Karpas-422 (cell line): ENCODE data around the gene RAMAC. TPM values are rescaled to one million over a fixed set of nuclear protein-coding genes. Genes with fewer than 3 reads are reported as not detected.

Experiments
- DNase-seq: peaks from one replicate; pipeline ENCODE4 v3.0.0-alpha.2; 2015
- H2AFZ ChIP-seq: fragments of 200-600 bp; sonication (generic); 2 replicates; pipeline ENCODE4 v1.6.1; 2014; ENCODE audit warnings: antibody characterized with exemption, low read length, mixed read lengths
- H3K27ac ChIP-seq: fragments of 200-600 bp; sonication (generic); 2 replicates; pipeline ENCODE4 v1.5.1; 2014; ENCODE audit warnings: mild to moderate bottlenecking, low read length, moderate library complexity
- H3K27me3 ChIP-seq: fragments of 200-600 bp; sonication (generic); 2 replicates; pipeline ENCODE4 v1.6.1; 2014; ENCODE audit warnings: low read length, mixed read lengths
- H3K36me3 ChIP-seq: fragments of 200-600 bp; sonication (generic); 2 replicates; pipeline ENCODE4 v1.6.1; 2014; ENCODE audit warnings: low read length, mixed read lengths; ENCODE audit not compliant: insufficient read depth
- H3K4me1 ChIP-seq: fragments of 200-600 bp; sonication (generic); 2 replicates; pipeline ENCODE4 v1.6.1; 2014; ENCODE audit warnings: mild to moderate bottlenecking, low read length, mixed read lengths
- H3K4me2 ChIP-seq: fragments of 200-600 bp; sonication (generic); 2 replicates; pipeline ENCODE4 v1.6.1; 2014; ENCODE audit warnings: low read length, low read depth, mild to moderate bottlenecking; ENCODE audit not compliant: poor library complexity, severe bottlenecking
- H3K4me3 ChIP-seq: fragments of 200-600 bp; sonication (generic); 2 replicates; pipeline ENCODE4 v1.5.1; 2014; ENCODE audit warnings: mild to moderate bottlenecking, antibody characterized with exemption, low read length, mixed read lengths
- H3K79me2 ChIP-seq: fragments of 200-600 bp; sonication (generic); 2 replicates; pipeline ENCODE4 v1.6.1; 2014; ENCODE audit warnings: mild to moderate bottlenecking, low read length, mixed read lengths
- H3K9ac ChIP-seq: fragments of 200-600 bp; sonication (generic); 2 replicates; pipeline ENCODE4 v1.6.0; 2014; ENCODE audit warnings: low read length
- H3K9me2 ChIP-seq: fragments of 200-600 bp; sonication (generic), shearing (Covaris generic); replicated peaks from 2 replicates; pipeline ENCODE4 v1.6.0; 2014; ENCODE audit warnings: mild to moderate bottlenecking, low read length, moderate library complexity; ENCODE audit not compliant: insufficient read depth
- H3K9me3 ChIP-seq: fragments of 300-700, 200-600 bp; sonication (generic); 2 replicates; pipeline ENCODE4 v1.6.1; 2014; ENCODE audit warnings: low read length, mixed read lengths
- H4K20me1 ChIP-seq: fragments of 200-600 bp; sonication (generic); 2 replicates; pipeline ENCODE4 v1.6.1; 2014; ENCODE audit warnings: mild to moderate bottlenecking, antibody characterized with exemption, low read length, low read depth; ENCODE audit not compliant: insufficient read depth
- total RNA-seq: library from RNA; depleted of rRNA; stranded (reverse); fragments of >200 nt; shearing (Covaris generic); gene quantifications from 2 replicates; pipeline ENCODE4 v1.2.3, GENCODE V29; 2014; ENCODE audit warnings: low replicate concordance

RAMAC gene
- total RNA-seq, 1 experiment from 2014 or later = 37.5 TPM

- H3K4me3 ChIP-seq = no peak overlapping the region
- H4K20me1 ChIP-seq = no peaks in the 10 kb centered on the region
- H3K4me1 ChIP-seq = peaks cover 5% of the 10 kb centered on the region
- H3K79me2 ChIP-seq = no peaks in the 10 kb centered on the region
- no peak overlapping the region for H2AFZ ChIP-seq
- H3K27ac ChIP-seq = no peak overlapping the region
- no peak for DNase-seq
- no peaks in the 10 kb centered on the region for H3K9me2 ChIP-seq
- H3K27me3 ChIP-seq = no peaks in the 10 kb centered on the region
- H3K36me3 ChIP-seq = no peaks in the 10 kb centered on the region
- H3K4me2 ChIP-seq = no peak overlapping the region
- no peaks in the 10 kb centered on the region for H3K9me3 ChIP-seq
- no peak overlapping the region for H3K9ac ChIP-seq
Measured at GRCh38 chr15:82945326-82945725, 40.7 kb upstream of the RAMAC start.

- Histone ChIP-seq H3K4me1 (peaks cover 5% of the 10 kb centered on the region), H3K9ac (no peak overlapping the region), H3K36me3 (no peaks in the 10 kb centered on the region), H3K9me2 (no peaks in the 10 kb centered on the region), H2AFZ (no peak overlapping the region), H3K4me3 (no peak overlapping the region), H4K20me1 (no peaks in the 10 kb centered on the region), H3K4me2 (no peak overlapping the region), H3K27ac (no peak overlapping the region), H3K27me3 (no peaks in the 10 kb centered on the region), H3K79me2 (no peaks in the 10 kb centered on the region), H3K9me3 (no peaks in the 10 kb centered on the region)
- no peak for DNase-seq
Measured at GRCh38 chr15:82946155-82946701, 39.8 kb upstream of the RAMAC start.

DNA sequence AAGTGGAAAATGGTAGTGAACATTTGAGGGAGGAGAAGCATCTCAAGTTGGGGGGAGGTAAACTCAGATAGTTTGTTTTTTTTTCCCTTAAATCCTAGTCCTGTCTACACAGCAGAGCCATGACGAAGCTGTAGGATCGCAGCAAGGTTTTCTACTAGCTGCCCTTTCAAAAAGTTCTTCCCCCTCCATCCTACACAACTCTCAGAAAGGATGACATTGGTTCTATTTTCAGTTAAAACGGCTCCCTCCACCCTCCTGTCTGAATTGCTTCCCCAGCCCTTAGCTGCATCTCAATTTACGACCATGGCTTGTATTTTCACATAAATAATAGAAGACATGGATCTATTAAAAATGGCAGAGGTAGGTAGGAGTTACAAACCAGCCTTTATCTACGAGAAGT, 35.7 kb upstream of the RAMAC start:
- Histone ChIP-seq H3K9me2 (no peaks in the 10 kb centered on the region), H3K9me3 (no peaks in the 10 kb centered on the region), H3K36me3 (no peaks in the 10 kb centered on the region), H3K27ac (no peak overlapping the region), H4K20me1 (no peaks in the 10 kb centered on the region), H3K27me3 (no peaks in the 10 kb centered on the region), H3K4me3 (no peak overlapping the region), H3K4me2 (no peak overlapping the region), H3K79me2 (no peaks in the 10 kb centered on the region), H3K4me1 (no peaks in the 10 kb centered on the region), H2AFZ (no peak overlapping the region), H3K9ac (no peak overlapping the region)
- DNase-seq = no peak

DNA sequence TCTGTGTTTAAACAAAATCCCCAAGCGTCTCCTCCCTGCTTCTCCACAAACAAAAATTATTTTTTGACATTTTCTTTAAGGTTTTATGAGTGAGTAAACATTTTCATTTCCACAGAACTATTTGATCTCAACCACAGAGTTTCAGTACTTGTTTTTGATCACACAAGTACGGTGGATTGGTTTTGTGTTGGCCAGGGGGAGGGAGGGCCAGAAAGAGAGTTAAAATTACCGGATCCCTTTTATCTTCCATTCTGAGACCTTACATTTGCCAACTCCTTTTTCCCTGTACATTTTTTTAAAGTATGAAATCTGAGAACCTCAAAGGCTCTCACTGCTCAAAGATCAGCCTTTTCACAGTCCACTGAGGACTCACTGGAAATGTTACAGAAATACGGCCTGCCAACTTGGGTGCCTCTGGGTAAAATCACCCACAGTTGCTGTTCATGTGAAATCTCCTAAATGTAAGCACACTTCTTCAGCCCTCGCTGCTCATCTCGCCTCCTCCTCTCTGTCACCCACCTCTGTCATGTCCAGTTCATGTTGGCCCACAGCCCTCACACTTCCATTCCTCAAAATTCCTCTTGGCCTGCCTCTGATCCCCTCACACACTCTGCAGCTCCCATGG, 35.2 kb upstream of the RAMAC start:
- no peak overlapping the region for H3K4me3 ChIP-seq
- no peaks in the 10 kb centered on the region for H3K27me3 ChIP-seq
- H4K20me1 ChIP-seq = no peaks in the 10 kb centered on the region
- no peaks in the 10 kb centered on the region for H3K79me2 ChIP-seq
- H3K4me2 ChIP-seq = no peak overlapping the region
- H3K9me2 ChIP-seq = no peaks in the 10 kb centered on the region
- H3K36me3 ChIP-seq = no peaks in the 10 kb centered on the region
- peaks cover 2% of the 10 kb centered on the region for H3K4me1 ChIP-seq
- no peaks in the 10 kb centered on the region for H3K9me3 ChIP-seq
- DNase-seq = no peak
- no peak overlapping the region for H2AFZ ChIP-seq
- no peak overlapping the region for H3K27ac ChIP-seq
- H3K9ac ChIP-seq = no peak overlapping the region

DNA sequence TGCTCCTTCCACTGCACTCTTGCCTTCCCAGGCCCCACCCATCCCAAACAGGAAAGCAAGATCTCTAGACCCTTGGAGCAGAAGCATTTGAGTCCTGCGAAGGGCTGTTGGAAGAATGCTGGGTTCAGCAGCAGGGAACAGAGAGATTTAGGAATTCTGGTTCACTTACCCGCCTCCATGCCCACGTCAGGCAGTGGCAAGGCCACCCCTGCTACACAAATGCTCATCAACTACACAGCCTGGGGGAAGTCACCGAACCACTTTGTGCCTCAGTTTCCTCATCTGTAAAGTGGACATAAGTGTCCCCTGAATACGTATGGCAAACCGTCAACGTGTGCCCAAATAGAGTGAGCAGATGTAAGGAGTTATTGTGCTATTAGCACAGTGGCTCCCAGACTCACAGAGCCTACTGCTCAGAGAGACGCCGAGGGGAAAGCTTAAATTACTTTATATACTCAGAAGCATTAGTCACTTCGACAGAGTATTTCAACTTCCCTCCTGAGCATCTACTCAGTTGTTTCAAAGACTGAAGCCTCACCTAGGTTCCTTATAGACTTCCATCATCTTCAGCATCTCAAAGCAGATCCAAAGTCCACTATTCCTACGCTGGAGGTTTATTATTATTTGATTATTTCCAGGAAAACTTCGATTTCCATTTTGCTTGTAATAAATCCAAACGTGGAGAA, 34.4 kb upstream of the RAMAC start:
- no peak overlapping the region for H3K4me3 ChIP-seq
- H3K79me2 ChIP-seq = no peaks in the 10 kb centered on the region
- no peak overlapping the region for H3K27ac ChIP-seq
- H3K9ac ChIP-seq = no peak overlapping the region
- H3K4me2 ChIP-seq = no peak overlapping the region
- DNase-seq = no peak
- H4K20me1 ChIP-seq = no peaks in the 10 kb centered on the region
- no peaks in the 10 kb centered on the region for H3K9me3 ChIP-seq
- peaks cover 9% of the 10 kb centered on the region for H3K4me1 ChIP-seq
- no peaks in the 10 kb centered on the region for H3K27me3 ChIP-seq
- H3K9me2 ChIP-seq = no peaks in the 10 kb centered on the region
- no peaks in the 10 kb centered on the region for H3K36me3 ChIP-seq
- no peak overlapping the region for H2AFZ ChIP-seq

GRCh38 chr15:82952158-82953081, 33.6 kb upstream of the RAMAC start, which contains the start of gene HOMER2:
Gene HOMER2, minus strand, starts transcription at chr15:82952720. Its CDS starts 185 bp downstream, at chr15:82952535.
- Histone ChIP-seq H2AFZ (no peak within 1 kb of the TSS), H3K27ac (no peak within 1 kb of the TSS), H3K27me3 (no peaks in the 10 kb centered on the region), H3K4me1 (peaks cover 10% of the 10 kb centered on the region), H3K36me3 (no peaks in the 10 kb centered on the region), H3K4me2 (no peak within 1 kb of the TSS), H3K79me2 (no peaks in the 10 kb centered on the region), H3K9me2 (no peaks in the 10 kb centered on the region), H3K4me3 (no peak within 1 kb of the TSS), H3K9me3 (no peaks in the 10 kb centered on the region), H3K9ac (no peak within 1 kb of the TSS), H4K20me1 (no peaks in the 10 kb centered on the region)
- no peak for DNase-seq

- H3K4me2 ChIP-seq = no peak overlapping the region
- H3K36me3 ChIP-seq = no peaks in the 10 kb centered on the region
- no peaks in the 10 kb centered on the region for H3K9me2 ChIP-seq
- H3K27me3 ChIP-seq = no peaks in the 10 kb centered on the region
- no peak overlapping the region for H3K4me3 ChIP-seq
- no peak for DNase-seq
- H3K27ac ChIP-seq = no peak overlapping the region
- no peaks in the 10 kb centered on the region for H3K79me2 ChIP-seq
- H3K9ac ChIP-seq = no peak overlapping the region
- peaks cover 10% of the 10 kb centered on the region for H3K4me1 ChIP-seq
- no peak overlapping the region for H2AFZ ChIP-seq
- no peaks in the 10 kb centered on the region for H4K20me1 ChIP-seq
- H3K9me3 ChIP-seq = no peaks in the 10 kb centered on the region
Measured at GRCh38 chr15:82958638-82959037, 27.4 kb upstream of the RAMAC start.

DNA sequence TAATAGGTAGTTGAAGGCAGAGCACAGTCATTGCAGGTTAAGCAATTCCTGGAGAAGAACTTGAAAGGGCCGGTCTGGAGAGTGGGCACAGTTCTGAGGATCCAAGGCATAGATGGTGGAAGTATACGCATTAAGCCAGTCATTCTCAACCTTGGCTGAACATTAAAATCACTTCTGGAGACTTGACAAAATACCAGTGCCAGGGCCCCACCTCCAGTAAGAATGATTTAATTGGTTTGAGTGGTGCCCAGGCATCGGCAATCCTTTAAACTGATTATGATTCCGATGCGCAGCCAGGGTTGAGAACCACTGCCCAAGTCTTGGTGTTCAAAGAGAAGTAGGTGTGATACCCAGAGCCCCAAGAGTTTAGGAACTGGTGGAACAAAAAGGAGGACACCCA, 26.6 kb upstream of the RAMAC start:
- no peak overlapping the region for H2AFZ ChIP-seq
- H3K4me2 ChIP-seq = no peak overlapping the region
- H3K27ac ChIP-seq = no peak overlapping the region
- H3K36me3 ChIP-seq = no peaks in the 10 kb centered on the region
- H3K9me3 ChIP-seq = no peaks in the 10 kb centered on the region
- no peaks in the 10 kb centered on the region for H3K79me2 ChIP-seq
- DNase-seq = no peak
- no peaks in the 10 kb centered on the region for H3K27me3 ChIP-seq
- peaks cover 10% of the 10 kb centered on the region for H3K4me1 ChIP-seq
- H3K9ac ChIP-seq = no peak overlapping the region
- H4K20me1 ChIP-seq = no peaks in the 10 kb centered on the region
- H3K4me3 ChIP-seq = no peak overlapping the region
- no peaks in the 10 kb centered on the region for H3K9me2 ChIP-seq
